ENCODE results near the gene RHBG. TPM values are rescaled to one million over a fixed set of nuclear protein-coding genes. Genes with fewer than 3 reads are reported as not detected.

The RHBG gene
- total RNA-seq, 1 experiment from 2014 or later, result 0.69 TPM

GRCh38 chr1:156401041-156401574 is 32.1 kb downstream of the RHBG start:
- no peaks in the 10 kb centered on the region for H3K36me3 ChIP-seq (replicated peaks; ENCODE audit: control insufficient read depth, insufficient read depth, low read length)
- H3K4me3 ChIP-seq (ENCODE audit: insufficient read depth, low read depth, low read length), result no peak overlapping the region
- peak; percentile 36 for DNase-seq
- H3K27me3 ChIP-seq (ENCODE audit: control insufficient read depth, insufficient read depth, low read length), result peaks cover under 1% of the 10 kb centered on the region; the same call in 1 of the 2 replicates

- Histone ChIP-seq H3K27me3 (ENCODE audit: control insufficient read depth, insufficient read depth, low read length) (peaks cover 1% of the 10 kb centered on the region; the same call in 1 of the 2 replicates), H3K36me3 (replicated peaks; ENCODE audit: control insufficient read depth, insufficient read depth, low read length) (no peaks in the 10 kb centered on the region), H3K4me3 (ENCODE audit: insufficient read depth, low read depth, low read length) (no peak overlapping the region)
- DNase-seq, result peak; percentile 95
These were observed 32.7 kb downstream of the RHBG start for GRCh38 chr1:156401681-156402081.

DNA sequence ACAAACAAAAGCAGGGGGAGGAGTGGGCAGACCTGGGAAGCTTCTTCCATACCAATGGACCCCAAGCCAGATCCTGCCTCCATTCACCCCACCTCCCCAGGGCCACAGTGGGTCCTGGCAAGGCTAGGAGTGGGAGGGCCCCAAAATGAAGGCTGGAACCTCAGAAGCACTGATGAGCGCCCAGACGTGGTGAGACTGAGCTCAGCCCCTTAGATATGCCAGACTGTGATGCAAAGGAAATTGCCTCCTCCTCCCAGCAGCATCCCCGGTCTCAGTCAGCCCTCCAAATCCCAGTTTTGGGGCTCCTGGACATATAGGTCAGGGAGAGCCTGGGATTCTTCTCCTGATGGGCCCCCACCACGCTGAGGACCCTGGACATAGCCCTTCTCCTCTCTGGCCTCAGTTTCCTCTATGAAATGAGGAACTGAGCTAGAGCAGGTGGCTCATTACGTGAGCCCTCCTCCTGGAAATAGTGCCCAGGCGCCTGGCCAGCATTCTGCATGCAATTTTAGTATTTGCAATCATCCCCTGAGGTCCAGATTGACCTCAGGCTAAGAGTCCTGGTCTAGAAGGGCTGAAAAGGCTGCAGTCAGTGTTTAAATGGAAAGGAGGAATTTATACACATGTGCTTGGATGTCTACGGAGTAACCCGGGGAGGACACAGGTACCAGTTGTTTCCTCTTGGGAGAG is 33.5 kb downstream of the RHBG start:
- peaks cover 1% of the 10 kb centered on the region; the same call in 1 of the 2 replicates for H3K27me3 ChIP-seq (ENCODE audit: control insufficient read depth, insufficient read depth, low read length)
- DNase-seq, result no peak

DNA sequence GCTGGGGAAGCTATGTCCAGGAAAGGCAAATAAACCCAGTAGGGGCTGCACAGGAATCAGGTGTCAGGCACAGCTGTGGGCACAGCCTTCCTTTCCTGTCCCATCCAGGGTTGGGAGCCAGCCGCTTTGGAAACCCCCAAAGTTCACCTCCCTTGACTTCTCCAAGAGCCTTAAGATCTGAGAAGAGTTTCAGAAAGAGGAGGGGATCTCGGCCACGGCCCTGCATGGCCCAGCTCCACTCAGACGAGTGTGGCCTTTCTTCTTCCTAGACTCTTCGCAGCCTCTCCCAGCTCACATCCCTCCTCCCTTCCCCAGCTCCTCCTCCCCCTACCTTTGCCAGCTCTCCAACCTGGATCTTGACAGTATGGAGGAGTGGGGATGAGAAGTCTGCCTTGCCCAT is 36.7 kb downstream of the RHBG start:
- H3K27me3 ChIP-seq (ENCODE audit: control insufficient read depth, insufficient read depth, low read length), result peaks cover 1% of the 10 kb centered on the region; the same call in 1 of the 2 replicates
- no peaks in the 10 kb centered on the region for H3K36me3 ChIP-seq (replicated peaks; ENCODE audit: control insufficient read depth, insufficient read depth, low read length)
- DNase-seq, result peak; percentile 42
- H3K4me3 ChIP-seq (ENCODE audit: insufficient read depth, low read depth, low read length), result no peak overlapping the region

More for the DNA sequence above, 33.5 kb downstream of the RHBG start:
- Histone ChIP-seq H3K36me3 (replicated peaks; ENCODE audit: control insufficient read depth, insufficient read depth, low read length) (no peaks in the 10 kb centered on the region), H3K4me3 (ENCODE audit: insufficient read depth, low read depth, low read length) (no peak overlapping the region)

GRCh38 chr1:156406251-156406650 is 37.2 kb downstream of the RHBG start:
- Histone ChIP-seq H3K27me3 (ENCODE audit: control insufficient read depth, insufficient read depth, low read length) (peaks cover 1% of the 10 kb centered on the region; the same call in 1 of the 2 replicates), H3K4me3 (ENCODE audit: insufficient read depth, low read depth, low read length) (no peak overlapping the region), H3K36me3 (replicated peaks; ENCODE audit: control insufficient read depth, insufficient read depth, low read length) (no peaks in the 10 kb centered on the region)
- DNase-seq, result peak; percentile 29

DNA sequence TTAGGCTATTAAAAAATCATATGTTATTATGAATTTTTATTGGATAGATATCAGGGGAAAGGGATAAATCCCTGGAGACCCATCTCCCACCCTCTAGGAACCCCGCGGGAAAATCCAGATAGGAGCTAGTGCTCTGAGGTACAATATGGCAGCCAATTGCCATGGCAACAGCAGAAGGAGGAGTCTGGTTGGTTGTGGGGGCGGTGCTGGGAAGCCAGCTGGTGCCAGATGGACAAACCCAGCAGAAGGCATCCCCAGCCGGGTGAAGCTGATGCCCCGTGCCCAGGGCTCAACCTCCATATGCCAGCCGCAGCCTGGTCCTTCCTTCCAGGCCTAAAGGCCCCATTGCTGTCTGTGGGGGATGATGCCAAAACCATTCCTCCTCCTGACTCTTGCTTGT is 38.3 kb downstream of the RHBG start:
- peaks cover 1% of the 10 kb centered on the region; the same call in 1 of the 2 replicates for H3K27me3 ChIP-seq (ENCODE audit: control insufficient read depth, insufficient read depth, low read length)
- H3K4me3 ChIP-seq (ENCODE audit: insufficient read depth, low read depth, low read length), result no peak overlapping the region
- DNase-seq, result peak; percentile 77
- H3K36me3 ChIP-seq (replicated peaks; ENCODE audit: control insufficient read depth, insufficient read depth, low read length), result no peaks in the 10 kb centered on the region

DNA sequence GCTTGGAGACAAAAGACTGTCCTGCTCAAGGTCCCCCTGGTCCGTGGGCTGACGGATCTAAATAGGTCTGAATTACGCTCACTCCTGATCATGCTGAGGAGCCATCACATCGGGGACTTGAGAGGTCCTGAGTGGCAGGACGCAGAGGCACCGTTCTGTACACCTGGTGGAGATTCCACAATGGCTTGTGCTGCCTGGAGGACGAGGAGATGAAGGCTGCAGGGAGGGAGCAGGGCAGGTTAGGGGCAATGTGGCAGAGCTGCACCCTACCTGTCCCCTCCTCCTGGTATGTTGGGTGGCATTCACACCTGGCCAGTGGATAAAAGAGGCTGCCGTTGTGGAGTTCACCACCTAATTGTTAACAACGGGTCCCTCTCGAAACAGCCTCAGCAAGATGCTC is 38.7 kb downstream of the RHBG start:
- no peaks in the 10 kb centered on the region for H3K36me3 ChIP-seq (replicated peaks; ENCODE audit: control insufficient read depth, insufficient read depth, low read length)
- no peak for DNase-seq
- H3K27me3 ChIP-seq (ENCODE audit: control insufficient read depth, insufficient read depth, low read length), result peaks cover 1% of the 10 kb centered on the region; the same call in 1 of the 2 replicates
- H3K4me3 ChIP-seq (ENCODE audit: insufficient read depth, low read depth, low read length), result no peak overlapping the region

- peaks cover 1% of the 10 kb centered on the region; the same call in 1 of the 2 replicates for H3K27me3 ChIP-seq (ENCODE audit: control insufficient read depth, insufficient read depth, low read length)
- peak; percentile 44 for DNase-seq
- H3K36me3 ChIP-seq (replicated peaks; ENCODE audit: control insufficient read depth, insufficient read depth, low read length), result no peaks in the 10 kb centered on the region
- H3K4me3 ChIP-seq (ENCODE audit: insufficient read depth, low read depth, low read length), result no peak overlapping the region
These were observed 40.4 kb downstream of the RHBG start for GRCh38 chr1:156409439-156409838.

DNA sequence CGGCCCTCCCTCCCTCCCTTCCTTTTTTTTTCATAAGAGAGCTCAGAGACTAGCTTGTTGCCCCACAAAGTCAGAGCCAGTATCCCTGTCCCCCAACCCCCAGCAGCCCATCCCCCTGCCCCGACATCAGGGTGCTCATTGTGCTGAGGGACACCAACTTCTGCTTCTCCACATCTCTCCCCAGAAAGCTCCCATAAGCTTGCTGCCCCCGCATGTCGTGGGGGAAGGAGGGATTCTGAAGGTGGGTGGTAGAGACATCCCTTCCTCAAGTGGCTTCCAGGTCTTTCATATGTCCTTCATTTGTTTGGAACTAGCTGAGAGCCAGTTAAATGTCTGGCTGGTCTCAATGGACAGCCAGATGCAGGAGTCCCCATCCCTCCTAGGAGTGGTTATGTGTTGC is 41.2 kb downstream of the RHBG start:
- no peaks in the 10 kb centered on the region for H3K36me3 ChIP-seq (replicated peaks; ENCODE audit: control insufficient read depth, insufficient read depth, low read length)
- no peak for DNase-seq
- H3K27me3 ChIP-seq (ENCODE audit: control insufficient read depth, insufficient read depth, low read length), result peaks cover 1% of the 10 kb centered on the region; the same call in 1 of the 2 replicates
- no peak overlapping the region for H3K4me3 ChIP-seq (ENCODE audit: insufficient read depth, low read depth, low read length)

DNA sequence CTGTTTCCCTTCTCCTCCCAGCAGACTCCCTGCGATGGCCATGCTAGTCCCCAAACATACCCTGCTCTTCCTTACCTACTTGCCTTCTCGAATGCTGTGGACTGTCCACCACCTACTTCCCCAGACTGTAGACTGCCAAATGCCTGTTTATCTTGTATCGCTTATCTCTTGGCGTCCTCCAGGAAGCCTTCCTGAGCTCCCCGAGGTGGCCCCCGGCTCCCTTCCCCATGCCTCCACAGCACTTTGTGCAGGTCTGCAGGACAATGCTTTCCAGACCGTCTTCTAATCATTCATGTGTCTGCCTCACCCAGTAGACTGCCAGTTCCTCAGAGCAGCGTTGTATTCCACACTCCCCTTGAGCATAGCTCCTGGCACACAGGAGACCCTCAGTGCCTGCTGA is 41.7 kb downstream of the RHBG start:
- DNase-seq, result no peak
- Histone ChIP-seq H3K27me3 (ENCODE audit: control insufficient read depth, insufficient read depth, low read length) (peaks cover 1% of the 10 kb centered on the region; the same call in 1 of the 2 replicates), H3K36me3 (replicated peaks; ENCODE audit: control insufficient read depth, insufficient read depth, low read length) (no peaks in the 10 kb centered on the region), H3K4me3 (ENCODE audit: insufficient read depth, low read depth, low read length) (no peak overlapping the region)

- H3K27me3 ChIP-seq (ENCODE audit: control insufficient read depth, insufficient read depth, low read length), result peaks cover 3% of the 10 kb centered on the region
These were observed 43.8 kb downstream of the RHBG start for GRCh38 chr1:156412653-156413321.

DNA sequence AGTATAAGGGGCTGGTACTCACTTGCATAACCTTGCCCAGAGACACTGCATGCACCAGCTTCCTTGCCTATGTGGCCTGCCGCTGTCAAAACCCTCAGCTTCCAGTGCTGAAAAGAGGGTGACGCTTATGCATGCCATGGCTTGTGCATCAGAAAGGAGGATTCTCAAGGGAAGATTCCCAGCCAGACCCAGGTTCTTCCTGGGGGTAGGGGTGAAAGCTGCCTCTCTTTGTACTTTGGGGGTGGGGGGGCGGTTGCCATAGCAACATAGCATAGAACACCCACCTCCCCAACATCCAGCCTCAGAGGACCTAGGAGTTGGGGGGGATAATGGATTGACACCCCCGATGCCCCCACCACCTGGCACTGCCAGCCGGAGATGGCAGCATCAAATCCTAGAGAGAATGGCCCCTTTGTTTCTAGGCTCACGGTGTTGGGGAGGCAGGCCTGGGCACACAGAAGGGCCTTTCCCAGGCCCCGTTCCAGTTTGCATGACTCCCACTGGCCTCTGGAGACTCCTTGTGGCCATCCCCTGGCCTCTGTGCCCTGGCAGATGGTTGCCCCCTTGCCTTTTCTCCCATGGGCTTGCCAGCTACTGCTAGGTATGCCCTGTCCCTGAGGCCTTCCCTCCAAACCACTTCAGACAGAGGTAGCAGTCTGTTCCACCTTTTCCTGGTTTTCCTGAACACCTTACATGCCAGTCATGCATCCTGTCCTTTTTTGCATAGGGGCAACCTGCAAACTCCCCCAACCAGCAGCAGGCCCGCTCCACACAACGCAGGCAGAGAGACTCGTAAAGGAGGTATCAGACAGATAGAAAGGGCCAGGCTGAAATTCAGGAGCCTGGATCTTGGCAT is 44.6 kb downstream of the RHBG start:
- Histone ChIP-seq H3K27me3 (ENCODE audit: control insufficient read depth, insufficient read depth, low read length) (peaks cover 3% of the 10 kb centered on the region), H3K4me3 (ENCODE audit: insufficient read depth, low read depth, low read length) (no peak overlapping the region), H3K36me3 (replicated peaks; ENCODE audit: control insufficient read depth, insufficient read depth, low read length) (no peaks in the 10 kb centered on the region)
- peak; percentile 55 for DNase-seq

More at GRCh38 chr1:156412653-156413321, 43.8 kb downstream of the RHBG start:
- no peak for DNase-seq
- H3K4me3 ChIP-seq (ENCODE audit: insufficient read depth, low read depth, low read length), result no peak overlapping the region
- H3K36me3 ChIP-seq (replicated peaks; ENCODE audit: control insufficient read depth, insufficient read depth, low read length), result no peaks in the 10 kb centered on the region

GRCh38 chr1:156414461-156415064 is 45.6 kb downstream of the RHBG start:
- DNase-seq, result peak; percentile 86
- no peak overlapping the region for H3K4me3 ChIP-seq (ENCODE audit: insufficient read depth, low read depth, low read length)
- peaks cover 5% of the 10 kb centered on the region for H3K27me3 ChIP-seq (ENCODE audit: control insufficient read depth, insufficient read depth, low read length)
- H3K36me3 ChIP-seq (replicated peaks; ENCODE audit: control insufficient read depth, insufficient read depth, low read length), result no peaks in the 10 kb centered on the region

- Histone ChIP-seq H3K4me3 (ENCODE audit: insufficient read depth, low read depth, low read length) (no peak overlapping the region), H3K27me3 (ENCODE audit: control insufficient read depth, insufficient read depth, low read length) (peaks cover 28% of the 10 kb centered on the region), H3K36me3 (replicated peaks; ENCODE audit: control insufficient read depth, insufficient read depth, low read length) (no peaks in the 10 kb centered on the region)
- DNase-seq, result no peak
These were observed 48.0 kb downstream of the RHBG start for GRCh38 chr1:156416993-156417392.

All from H7 (cell line).